Measurements from ENCODE around the gene AGPS. TPM values are rescaled to one million over a fixed set of nuclear protein-coding genes. Genes with fewer than 3 reads are reported as not detected.

Gene AGPS
- total and polyA plus RNA-seq, 2 of the 13 experiments (the other 11 are each of a cell fraction or from before 2014, with no cell fraction given): 39.4 to 99.0 TPM

- TF ChIP-seq ZNF281 (CRISPR knock-in tag; IDR thresholded peaks at IDR 0.05; ENCODE audit: borderline replicate concordance) (no peak), FOXJ3 (CRISPR knock-in tag; IDR thresholded peaks at IDR 0.05; ENCODE audit: borderline replicate concordance) (0 out of 2 replicates have a peak, but pooled peaks have one; percentile 47), REST (IDR thresholded peaks at IDR 0.05; ENCODE audit: borderline replicate concordance in 1 of 2, low read depth in 1 of 2, low read length in 2 of 2) (no peak), GMEB1 (CRISPR knock-in tag; IDR thresholded peaks at IDR 0.05; ENCODE audit: borderline replicate concordance) (0 out of 2 replicates have a peak, but pooled peaks have one; percentile 5), NFKBIZ (CRISPR knock-in tag; IDR thresholded peaks at IDR 0.05) (no peak), HOXA5 (CRISPR knock-in tag; IDR thresholded peaks at IDR 0.05) (0 out of 2 replicates have a peak, but pooled peaks have one; percentile 38), HOXD1 (CRISPR knock-in tag; IDR thresholded peaks at IDR 0.05) (no peak), MED1 (CRISPR knock-in tag; IDR thresholded peaks at IDR 0.05) (0 out of 2 replicates have a peak, but pooled peaks have one; percentile 18), RBFOX2 (IDR thresholded peaks at IDR 0.05; ENCODE audit: low read depth, low read length) (peak; percentile 59; the same call in 1 of the 2 replicates), ARNT2 (CRISPR knock-in tag; IDR thresholded peaks at IDR 0.05; ENCODE audit: low read depth) (no peak), EHMT2 (IDR thresholded peaks at IDR 0.05; ENCODE audit: borderline replicate concordance, low read depth, low read length) (no peak), NR3C1 (CRISPR knock-in tag; IDR thresholded peaks at IDR 0.05) (no peak), SATB2 (CRISPR knock-in tag; IDR thresholded peaks at IDR 0.05) (0 out of 2 replicates have a peak, but pooled peaks have one; percentile 16), PBX3 (CRISPR knock-in tag; IDR thresholded peaks at IDR 0.05; ENCODE audit: borderline replicate concordance) (peak; percentile 39; the same call in 1 of the 2 replicates), CEBPZ (IDR thresholded peaks at IDR 0.05; ENCODE audit: low read length) (no peak), ZFP37 (CRISPR knock-in tag; IDR thresholded peaks at IDR 0.05; ENCODE audit: borderline replicate concordance) (0 out of 2 replicates have a peak, but pooled peaks have one; percentile 15)
These were observed 2.0 kb downstream of the AGPS start (continued) for GRCh38 chr2:177394594-177394973.
